ENCODE results near the gene PLEKHA5. TPM values are rescaled to one million over a fixed set of nuclear protein-coding genes. Genes with fewer than 3 reads are reported as not detected.

Gene PLEKHA5
- total and polyA plus RNA-seq, 2 of the 4 experiments (the other 2 are of a cell fraction), result 5.3 to 12.2 TPM

- Histone ChIP-seq H3K9me3 (ENCODE audit: control insufficient read depth, insufficient read depth, low read length) (no peaks in the 10 kb centered on the region), H2BK20ac (ENCODE audit: low read depth, low read length) (no peak overlapping the region), H4K91ac (ENCODE audit: insufficient read depth, low read depth, low read length) (no peak overlapping the region), H4K8ac (ENCODE audit: low read depth in 2 of 2, low read length in 2 of 2) (no peak overlapping the region), H3K23ac (ENCODE audit: low read depth, low read length) (no peak overlapping the region), H2AFZ (replicated peaks; ENCODE audit: low read length, poor library complexity) (no peak overlapping the region), H3K56ac (ENCODE audit: extremely low read depth, insufficient read depth, low read length) (no peak overlapping the region), H2AK9ac (replicated peaks; ENCODE audit: low read depth, low read length, poor library complexity) (no peak overlapping the region), H3K18ac (ENCODE audit: low read depth, low read length) (no peak overlapping the region), H3K27me3 (ENCODE audit: control insufficient read depth, insufficient read depth, low read length) (no peaks in the 10 kb centered on the region), H2BK5ac (ENCODE audit: low read depth, low read length, poor library complexity, severe bottlenecking) (no peak overlapping the region), H3K9ac (ENCODE audit: low read depth, low read length) (no peak overlapping the region), H3K27ac (ENCODE audit: insufficient read depth, low read length) (no peak overlapping the region), H4K5ac (ENCODE audit: low read depth, low read length) (no peak overlapping the region), H3K36me3 (ENCODE audit: control insufficient read depth, insufficient read depth, low read length) (peaks cover 19% of the 10 kb centered on the region), H2BK15ac (ENCODE audit: low read depth, low read length) (no peak overlapping the region), H3K9me1 (ENCODE audit: insufficient read depth, low read length) (no peaks in the 10 kb centered on the region), H4K20me1 (ENCODE audit: insufficient read depth, low read length) (no peaks in the 10 kb centered on the region), H3K79me1 (ENCODE audit: low read depth in 1 of 2, low read length in 2 of 2) (no peaks in the 10 kb centered on the region), H3K4me2 (ENCODE audit: low read depth, low read length) (no peak overlapping the region), H2BK120ac (ENCODE audit: low read depth, low read length) (no peak overlapping the region), H3K4me1 (ENCODE audit: control insufficient read depth, insufficient read depth, low read length) (no peaks in the 10 kb centered on the region), H3K4ac (ENCODE audit: low read depth, low read length) (no peak overlapping the region), H3K14ac (replicated peaks; ENCODE audit: low read depth, low read length) (no peak overlapping the region), H3K4me3 (ENCODE audit: insufficient read depth, low read depth, low read length) (no peak overlapping the region), H2AK5ac (ENCODE audit: low read depth, low read length) (no peak overlapping the region)
- ChIA-PET POLR2A (ENCODE audit: unreplicated experiment) (no interaction called here), CTCF (no interaction called here)
- dilution Hi-C loops (cut with HindIII; ENCODE audit: low sequenced_read_pairs, unreplicated experiment) (no loop called here), in situ Hi-C loops (cut with MboI; ENCODE audit: low sequenced_read_pairs) (no loop called here), intact Hi-C loops (cut with micrococcal nuclease) (no loop called here)
- TF ChIP-seq BHLHE40 (IDR thresholded peaks at IDR 0.05; ENCODE audit: low read depth, low read length), result no peak
- no peak for TF ChIP-seq CHD1 (IDR thresholded peaks at IDR 0.05; ENCODE audit: low read depth, low read length)
- no peak for TF ChIP-seq NFE2L2 (IDR thresholded peaks at IDR 0.05; ENCODE audit: low read depth, low read length)
- TF ChIP-seq, protein P1, sequence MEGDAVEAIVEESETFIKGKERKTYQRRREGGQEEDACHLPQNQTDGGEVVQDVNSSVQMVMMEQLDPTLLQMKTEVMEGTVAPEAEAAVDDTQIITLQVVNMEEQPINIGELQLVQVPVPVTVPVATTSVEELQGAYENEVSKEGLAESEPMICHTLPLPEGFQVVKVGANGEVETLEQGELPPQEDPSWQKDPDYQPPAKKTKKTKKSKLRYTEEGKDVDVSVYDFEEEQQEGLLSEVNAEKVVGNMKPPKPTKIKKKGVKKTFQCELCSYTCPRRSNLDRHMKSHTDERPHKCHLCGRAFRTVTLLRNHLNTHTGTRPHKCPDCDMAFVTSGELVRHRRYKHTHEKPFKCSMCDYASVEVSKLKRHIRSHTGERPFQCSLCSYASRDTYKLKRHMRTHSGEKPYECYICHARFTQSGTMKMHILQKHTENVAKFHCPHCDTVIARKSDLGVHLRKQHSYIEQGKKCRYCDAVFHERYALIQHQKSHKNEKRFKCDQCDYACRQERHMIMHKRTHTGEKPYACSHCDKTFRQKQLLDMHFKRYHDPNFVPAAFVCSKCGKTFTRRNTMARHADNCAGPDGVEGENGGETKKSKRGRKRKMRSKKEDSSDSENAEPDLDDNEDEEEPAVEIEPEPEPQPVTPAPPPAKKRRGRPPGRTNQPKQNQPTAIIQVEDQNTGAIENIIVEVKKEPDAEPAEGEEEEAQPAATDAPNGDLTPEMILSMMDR (conservative IDR thresholded peaks at IDR 0.05; ENCODE audit: low read depth, low read length), result no peak
- TF ChIP-seq RFX5 (IDR thresholded peaks at IDR 0.05; ENCODE audit: low read depth, low read length), result no peak
- TF ChIP-seq RAD21 (IDR thresholded peaks at IDR 0.05; ENCODE audit: low read length), result no peak
- TF ChIP-seq SMC3 (IDR thresholded peaks at IDR 0.05; ENCODE audit: low read depth, low read length), result no peak
- TF ChIP-seq, protein P2, sequence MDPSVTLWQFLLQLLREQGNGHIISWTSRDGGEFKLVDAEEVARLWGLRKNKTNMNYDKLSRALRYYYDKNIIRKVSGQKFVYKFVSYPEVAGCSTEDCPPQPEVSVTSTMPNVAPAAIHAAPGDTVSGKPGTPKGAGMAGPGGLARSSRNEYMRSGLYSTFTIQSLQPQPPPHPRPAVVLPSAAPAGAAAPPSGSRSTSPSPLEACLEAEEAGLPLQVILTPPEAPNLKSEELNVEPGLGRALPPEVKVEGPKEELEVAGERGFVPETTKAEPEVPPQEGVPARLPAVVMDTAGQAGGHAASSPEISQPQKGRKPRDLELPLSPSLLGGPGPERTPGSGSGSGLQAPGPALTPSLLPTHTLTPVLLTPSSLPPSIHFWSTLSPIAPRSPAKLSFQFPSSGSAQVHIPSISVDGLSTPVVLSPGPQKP (IDR thresholded peaks at IDR 0.05; ENCODE audit: borderline replicate concordance, low read depth, low read length), result no peak
- no peak for TF ChIP-seq MAFK (IDR thresholded peaks at IDR 0.05; ENCODE audit: low read depth, low read length)
- no peak for TF ChIP-seq RCOR1 (IDR thresholded peaks at IDR 0.05; ENCODE audit: insufficient replicate concordance, low read length)
- no peak for TF ChIP-seq FOS (IDR thresholded peaks at IDR 0.05; ENCODE audit: low read depth, low read length)
- TF ChIP-seq POLR2A (IDR thresholded peaks at IDR 0.05; ENCODE audit: low read depth, low read length), result no peak
- no peak for TF ChIP-seq CEBPB (IDR thresholded peaks at IDR 0.05; ENCODE audit: low read depth, low read length)
- TF ChIP-seq MXI1 (IDR thresholded peaks at IDR 0.05; ENCODE audit: borderline replicate concordance, low read depth, low read length), result no peak
- no TSS peak for BruUV-seq (replicated peaks)
- ATAC-seq (ENCODE audit: low read depth) (no peak), DNase-seq (no peak)
These were observed 202.7 kb downstream of the PLEKHA5 start for GRCh38 chr12:19332196-19332595.

Data from IMR-90 (cell line).